ENCODE data around the gene KIF21B.

KIF21B gene

GRCh38 chr1:200991097-200991614 lies 32.4 kb downstream of the KIF21B start:
- DNase-seq, result no peak

DNA sequence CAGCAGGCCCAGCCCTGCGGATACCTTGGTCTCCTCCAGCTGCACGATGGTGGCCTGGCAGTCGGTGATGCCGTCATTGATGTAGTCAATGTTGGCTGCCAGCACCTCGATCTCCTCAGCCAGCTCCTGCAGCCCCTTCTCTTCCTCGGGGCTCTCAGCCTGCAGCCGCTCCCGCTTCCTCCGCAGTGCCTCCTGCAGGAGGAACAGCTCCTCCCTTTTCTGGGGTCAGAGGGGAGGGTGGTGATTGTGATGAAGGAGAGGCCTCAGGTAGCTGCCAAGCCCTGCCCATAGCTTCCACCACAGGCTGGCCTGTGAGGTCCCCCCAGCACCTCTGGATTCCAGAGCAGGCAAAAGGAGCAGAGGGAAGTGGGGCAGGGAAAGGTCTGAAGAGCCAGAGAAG lies 33.4 kb downstream of the KIF21B start:
- DNase-seq, result no peak

DNA sequence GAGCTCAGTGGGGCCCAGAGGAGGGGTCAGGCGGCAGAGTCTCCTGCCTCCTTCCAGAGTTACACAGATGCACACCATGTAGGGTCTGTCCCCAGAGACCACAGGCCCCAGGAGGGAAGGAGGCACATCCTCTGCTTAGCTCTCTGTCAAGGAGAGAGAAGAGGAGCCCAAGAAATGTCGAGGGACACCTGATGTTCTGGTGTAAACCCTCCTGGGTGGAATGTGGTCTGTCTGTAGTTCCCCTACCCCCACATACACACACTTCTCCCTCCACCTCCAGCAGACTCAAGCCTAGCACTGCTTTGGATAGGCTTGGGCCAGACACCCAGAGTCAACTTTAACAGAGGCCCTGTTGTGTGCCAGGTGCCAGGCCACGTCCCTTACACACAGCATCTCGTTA lies 34.2 kb downstream of the KIF21B start:
- no peak for DNase-seq

- DNase-seq, result no peak
Observed at GRCh38 chr1:200988693-200989092, 34.8 kb downstream of the KIF21B start.

DNA sequence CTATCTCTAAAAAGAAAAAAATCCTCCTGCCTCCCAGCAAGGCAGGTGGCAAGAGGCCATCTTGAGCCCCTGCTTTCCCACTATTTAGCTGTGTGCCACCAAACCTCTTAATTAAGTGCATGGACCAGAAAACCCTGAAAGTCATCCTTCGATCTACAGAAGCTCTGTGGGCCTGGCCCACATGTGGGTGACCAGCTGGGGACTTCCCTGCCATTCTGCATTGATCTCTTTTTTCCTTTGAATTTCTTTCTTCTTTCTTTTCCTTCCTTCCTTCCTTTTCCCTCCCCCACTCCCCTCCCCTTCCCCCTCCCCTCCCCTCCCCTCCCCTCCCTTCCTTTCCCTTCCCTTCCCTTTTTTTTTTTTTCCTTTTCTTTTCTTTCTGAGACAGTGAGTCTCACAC lies 38.0 kb downstream of the KIF21B start:
- DNase-seq, result no peak

- DNase-seq, result no peak
Observed at GRCh38 chr1:200983035-200983561, 40.4 kb downstream of the KIF21B start.

- no peak for DNase-seq
Observed at GRCh38 chr1:200982071-200982945, 41.2 kb downstream of the KIF21B start.

DNA sequence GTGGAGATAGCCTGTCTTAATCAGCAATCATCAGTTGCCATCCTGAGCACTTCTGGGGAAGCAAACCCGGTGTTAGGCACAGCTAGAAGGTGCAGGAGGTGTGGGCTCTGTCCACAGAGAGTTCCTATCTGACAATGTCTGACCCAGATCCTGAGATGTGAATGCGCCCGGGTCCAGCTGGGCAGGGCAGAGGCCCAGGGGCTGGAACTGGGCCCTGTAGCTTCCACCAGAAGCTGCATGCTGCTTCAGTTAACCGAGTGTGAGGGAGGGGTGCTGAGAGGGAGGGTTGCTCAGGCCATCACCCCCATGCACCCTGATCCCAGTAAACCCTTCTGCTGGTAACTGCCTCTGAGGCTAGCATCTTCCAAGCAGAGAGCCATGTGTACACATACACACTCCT lies 42.2 kb downstream of the KIF21B start:
- DNase-seq, result no peak

DNA sequence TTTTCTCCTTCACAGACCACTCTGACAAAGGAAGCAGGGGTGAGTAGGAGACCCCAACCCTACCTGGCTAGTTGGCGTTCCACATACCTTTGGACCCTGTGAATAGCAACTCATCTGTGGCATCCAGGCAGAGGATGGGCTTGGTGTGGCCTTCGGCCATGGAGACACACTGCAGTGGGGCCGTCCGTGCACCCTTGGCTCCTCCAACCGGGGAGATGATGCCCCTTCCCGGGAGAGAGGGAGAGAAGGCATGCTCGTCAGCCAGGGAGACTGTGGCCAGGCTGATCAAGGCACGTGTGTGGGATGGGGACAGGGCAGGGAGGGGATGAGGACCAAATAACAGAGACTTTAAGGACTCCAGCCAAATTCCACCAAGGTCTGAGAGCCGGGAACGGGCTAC lies 42.6 kb downstream of the KIF21B start:
- no peak for DNase-seq

DNA sequence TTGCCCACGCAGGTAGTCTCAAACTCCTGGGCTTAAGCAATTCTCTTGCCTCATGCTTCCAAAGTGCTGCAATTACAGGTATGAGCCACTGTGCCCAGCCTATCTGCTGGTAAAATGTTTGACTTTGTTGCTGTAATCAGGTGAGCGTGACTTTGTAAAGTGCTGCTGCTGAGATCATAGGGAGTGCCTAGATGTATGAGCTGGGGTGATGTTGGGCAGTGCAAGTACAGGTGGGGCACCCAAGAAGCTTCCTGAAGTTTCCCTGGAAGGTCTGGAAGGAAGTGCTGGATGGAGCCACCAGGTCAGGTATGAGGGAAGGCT lies 43.1 kb downstream of the KIF21B start:
- DNase-seq, result no peak

- no peak for DNase-seq
Observed at GRCh38 chr1:200979574-200980451, 43.7 kb downstream of the KIF21B start.

DNA sequence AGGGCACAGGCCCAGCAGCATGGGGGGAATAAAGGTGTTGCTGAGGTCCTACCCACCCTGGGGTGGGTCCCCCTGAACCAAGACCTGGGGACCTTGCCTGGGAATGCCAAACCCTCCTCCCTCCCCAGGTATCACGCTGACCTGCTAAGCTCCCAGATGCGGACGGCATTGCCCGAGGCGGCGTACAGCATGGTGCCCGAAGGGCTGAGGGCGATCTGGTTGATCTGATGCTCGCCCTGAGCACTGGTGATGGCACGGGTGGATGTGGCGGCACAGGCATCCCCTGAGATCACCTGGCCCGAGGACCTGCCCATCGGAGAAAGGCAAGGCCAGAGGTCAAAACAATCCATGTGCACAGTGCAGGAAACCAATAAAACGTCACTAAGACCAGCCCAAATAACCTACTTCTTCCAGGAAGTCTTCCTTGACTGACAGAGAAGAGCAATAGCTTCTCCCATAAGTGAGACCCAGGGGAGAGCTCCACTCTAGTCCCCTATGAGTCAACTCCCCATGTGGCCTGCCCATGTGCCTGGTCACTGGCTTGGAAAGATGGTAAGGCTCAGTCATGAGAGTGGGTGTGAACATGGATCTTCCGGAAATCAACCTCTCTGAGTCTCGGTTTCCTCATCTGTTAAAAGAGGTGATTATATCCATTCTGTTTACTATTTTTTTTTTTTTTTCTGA lies 46.3 kb downstream of the KIF21B start:
- DNase-seq, result no peak

GRCh38 chr1:200976634-200977033 lies 46.9 kb downstream of the KIF21B start:
- no peak for DNase-seq

DNA sequence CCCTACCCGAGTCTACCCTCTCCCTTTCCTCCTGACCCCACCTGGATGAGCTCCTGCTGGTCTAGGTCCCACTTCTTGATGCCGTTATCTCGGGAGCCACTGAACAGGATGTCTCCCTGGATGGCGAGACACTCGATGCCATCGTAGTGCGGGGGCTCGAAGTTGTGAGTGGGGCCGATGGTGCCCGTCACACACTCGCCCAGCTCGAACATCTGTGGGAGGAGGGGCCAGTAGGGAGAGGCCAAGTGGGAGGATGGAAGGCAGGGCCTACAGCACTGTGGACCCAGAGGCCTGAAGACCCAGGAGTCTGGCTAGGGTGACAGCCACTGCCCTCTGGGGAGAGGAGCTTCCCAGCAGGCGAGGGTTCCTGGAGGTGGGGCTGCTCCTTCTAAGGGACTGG lies 48.1 kb downstream of the KIF21B start:
- no peak for DNase-seq

- DNase-seq, result no peak
Observed at GRCh38 chr1:200974711-200975110, 48.8 kb downstream of the KIF21B start.

GRCh38 chr1:200973937-200974657 lies 49.4 kb downstream of the KIF21B start:
- no peak for DNase-seq

DNA sequence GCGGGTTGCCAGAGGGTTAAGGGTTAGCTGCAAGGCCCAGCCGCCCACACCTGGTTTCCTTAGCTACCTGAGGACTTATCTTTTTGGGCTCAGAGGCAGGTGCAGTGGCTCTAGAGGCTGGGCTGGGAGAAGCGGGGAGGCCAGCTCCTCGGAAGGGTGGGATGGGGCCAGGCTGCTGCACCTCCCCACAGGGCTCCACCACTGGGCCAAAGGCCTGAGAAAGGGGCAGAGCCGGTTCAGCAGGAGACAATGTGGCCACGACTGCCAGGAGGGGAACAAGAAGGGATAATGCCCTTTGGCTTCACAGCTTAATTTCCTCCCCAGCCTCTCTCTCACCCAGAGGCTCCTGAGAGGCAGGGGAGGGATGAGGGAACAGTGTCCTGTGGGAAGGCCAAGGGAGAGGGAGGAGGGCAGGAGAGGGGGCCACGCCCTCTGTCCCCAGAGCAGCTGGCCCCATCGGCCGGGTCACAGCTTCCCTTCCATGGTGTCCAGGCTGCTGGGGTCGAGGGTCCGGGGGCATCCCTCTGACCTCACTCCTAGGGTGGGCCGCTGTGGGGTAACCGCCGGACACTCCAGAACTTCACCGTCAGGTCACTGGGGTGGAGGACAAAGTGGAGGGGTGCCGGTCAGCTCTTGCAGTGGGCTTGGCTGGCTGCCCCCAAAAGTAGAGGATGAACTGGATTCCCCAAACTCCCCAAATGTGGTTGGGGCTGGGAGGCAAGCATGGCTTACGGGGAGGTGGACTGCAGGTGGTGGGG lies 50.4 kb downstream of the KIF21B start:
- DNase-seq, result no peak

GRCh38 chr1:200971955-200972711 lies 51.4 kb downstream of the KIF21B start:
- DNase-seq, result no peak

GRCh38 chr1:200971428-200971903 lies 52.0 kb downstream of the KIF21B start:
- DNase-seq, result no peak

- DNase-seq, result no peak
Observed at GRCh38 chr1:200970771-200971427, 52.6 kb downstream of the KIF21B start.
